Activated naive CD8-positive, alpha-beta T cell treated with anti-CD3 and anti-CD28 coated beads for 36 hours (primary cell): Measurements from ENCODE around the gene SVOPL. TPM values are rescaled to one million over a fixed set of nuclear protein-coding genes. Genes with fewer than 3 reads are reported as not detected.

ENCODE experiments used
- DNase-seq: peaks from one replicate; pipeline ENCODE4 v3.0.0; 2021
- H3K27ac Mint-ChIP-seq: one replicate; pipeline ENCODE4 v1.8.0; 2022; ENCODE audit warnings: mild to moderate bottlenecking, moderate library complexity, mixed read lengths
- H3K27me3 Mint-ChIP-seq: one replicate; pipeline ENCODE4 v1.8.0; 2022; ENCODE audit warnings: mild to moderate bottlenecking, mixed read lengths
- H3K36me3 Mint-ChIP-seq: one replicate; pipeline ENCODE4 v1.8.0; 2021; ENCODE audit warnings: mild to moderate bottlenecking, mixed read lengths
- H3K4me1 Mint-ChIP-seq: one replicate; pipeline ENCODE4 v1.8.0; 2021; ENCODE audit warnings: mixed read lengths
- H3K4me3 Mint-ChIP-seq: one replicate; pipeline ENCODE4 v1.8.0; 2022; ENCODE audit warnings: mild to moderate bottlenecking, moderate library complexity, mixed read lengths
- H3K9me3 Mint-ChIP-seq: one replicate; pipeline ENCODE4 v1.8.0; 2022; ENCODE audit warnings: mixed read lengths
- total RNA-seq, 2 experiments: library from RNA; stranded (reverse); gene quantifications; one replicate each; pipeline ENCODE4 v1.2.3, GENCODE V29; 2021

SVOPL gene
- total RNA-seq, 2 experiments from 2014 or later, result 0.70 TPM

GRCh38 chr7:138553805-138554204 lies 147.4 kb downstream of the SVOPL start:
- Mint-ChIP-seq H3K36me3 (peaks cover 86% of the 10 kb centered on the region), H3K4me3 (no peak overlapping the region), H3K4me1 (peaks cover 2% of the 10 kb centered on the region), H3K9me3 (peaks cover 36% of the 10 kb centered on the region), H3K27ac (no peak overlapping the region), H3K27me3 (no peaks in the 10 kb centered on the region)
- no peak for DNase-seq

DNA sequence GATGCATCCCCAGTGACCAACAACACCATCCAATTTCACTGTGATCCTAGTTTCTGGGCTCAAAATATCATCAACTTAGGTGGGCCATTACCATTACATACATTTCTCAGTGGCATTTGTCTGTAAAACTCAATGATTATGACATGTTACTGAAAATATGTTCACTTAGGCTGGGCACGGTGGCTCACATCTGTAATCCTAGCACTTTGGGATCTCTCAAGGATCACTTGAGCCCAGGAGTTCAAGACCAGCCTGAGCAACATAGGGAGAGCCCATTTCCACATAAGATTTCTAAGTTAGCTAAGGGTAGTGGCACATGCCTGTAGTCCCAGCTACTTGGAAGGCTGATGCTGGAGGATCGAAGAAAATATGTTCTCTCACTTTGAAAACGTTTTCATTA lies 150.1 kb downstream of the SVOPL start:
- no peak for DNase-seq

GRCh38 chr7:138550337-138550736 lies 150.8 kb downstream of the SVOPL start:
- H3K36me3 Mint-ChIP-seq, result peaks cover 78% of the 10 kb centered on the region
- peaks cover 2% of the 10 kb centered on the region for H3K4me1 Mint-ChIP-seq
- no peaks in the 10 kb centered on the region for H3K27me3 Mint-ChIP-seq
- no peak overlapping the region for H3K4me3 Mint-ChIP-seq
- H3K27ac Mint-ChIP-seq, result no peak overlapping the region
- peaks cover 18% of the 10 kb centered on the region for H3K9me3 Mint-ChIP-seq
- DNase-seq, result no peak

More for the DNA sequence above, 150.1 kb downstream of the SVOPL start:
- Mint-ChIP-seq H3K36me3 (peaks cover 76% of the 10 kb centered on the region), H3K4me3 (no peak overlapping the region), H3K9me3 (peaks cover 18% of the 10 kb centered on the region), H3K4me1 (peaks cover 2% of the 10 kb centered on the region), H3K27ac (no peak overlapping the region), H3K27me3 (no peaks in the 10 kb centered on the region)

- H3K36me3 Mint-ChIP-seq, result peaks cover 79% of the 10 kb centered on the region
These were observed 152.1 kb downstream of the SVOPL start for GRCh38 chr7:138549082-138549481.

GRCh38 chr7:138546829-138547228 lies 154.3 kb downstream of the SVOPL start:
- Mint-ChIP-seq H3K4me1 (peaks cover 6% of the 10 kb centered on the region), H3K27me3 (no peaks in the 10 kb centered on the region), H3K36me3 (peaks cover 71% of the 10 kb centered on the region), H3K4me3 (no peak overlapping the region), H3K9me3 (peaks cover 6% of the 10 kb centered on the region), H3K27ac (no peak overlapping the region)
- DNase-seq, result no peak

More at GRCh38 chr7:138549082-138549481, 152.1 kb downstream of the SVOPL start:
- no peak overlapping the region for H3K27ac Mint-ChIP-seq
- H3K4me3 Mint-ChIP-seq, result no peak overlapping the region
- H3K4me1 Mint-ChIP-seq, result peaks cover 2% of the 10 kb centered on the region
- peaks cover 18% of the 10 kb centered on the region for H3K9me3 Mint-ChIP-seq
- DNase-seq, result no peak
- H3K27me3 Mint-ChIP-seq, result no peaks in the 10 kb centered on the region

- Mint-ChIP-seq H3K4me3 (no peak overlapping the region), H3K4me1 (peaks cover 7% of the 10 kb centered on the region), H3K36me3 (peaks cover 75% of the 10 kb centered on the region), H3K9me3 (peaks cover 6% of the 10 kb centered on the region), H3K27ac (no peak overlapping the region), H3K27me3 (no peaks in the 10 kb centered on the region)
- no peak for DNase-seq
These were observed 155.0 kb downstream of the SVOPL start for GRCh38 chr7:138546064-138546619.

GRCh38 chr7:138545123-138545522 lies 156.0 kb downstream of the SVOPL start:
- peaks cover 4% of the 10 kb centered on the region for H3K9me3 Mint-ChIP-seq
- peaks cover 7% of the 10 kb centered on the region for H3K4me1 Mint-ChIP-seq
- H3K27ac Mint-ChIP-seq, result no peak overlapping the region
- peaks cover 75% of the 10 kb centered on the region for H3K36me3 Mint-ChIP-seq
- DNase-seq, result no peak
- no peak overlapping the region for H3K4me3 Mint-ChIP-seq
- no peaks in the 10 kb centered on the region for H3K27me3 Mint-ChIP-seq

Other genes starting within 250 kb of the SVOPL start
- 10 to 100 TPM; 15.5 to 17.9 TPM for gene TRIM24, start 241.1 kb downstream of the SVOPL start, total RNA-seq
- gene TMEM213, start 96.6 kb upstream of the SVOPL start, total RNA-seq, result not detected
- not detected for gene ATP6V0A4, start 96.8 kb upstream of the SVOPL start, total RNA-seq